RPMI7951 (cell line): ENCODE measurements around the gene PFN1. TPM values are rescaled to one million over a fixed set of nuclear protein-coding genes. Genes with fewer than 3 reads are reported as not detected.

Source experiments
- DNase-seq: peaks from one replicate; pipeline ENCODE4 v3.0.0-alpha.2; 2012; ENCODE audit warnings: low read depth
- total RNA-seq: library from RNA; depleted of rRNA; stranded (reverse); fragments of >200 nt; shearing (Covaris generic); gene quantifications from 2 replicates; pipeline ENCODE4 v1.2.3, GENCODE V29; 2014; rRNA removed

PFN1 gene
- total RNA-seq: 894 and 1,372 TPM in 2 replicates

DNA sequence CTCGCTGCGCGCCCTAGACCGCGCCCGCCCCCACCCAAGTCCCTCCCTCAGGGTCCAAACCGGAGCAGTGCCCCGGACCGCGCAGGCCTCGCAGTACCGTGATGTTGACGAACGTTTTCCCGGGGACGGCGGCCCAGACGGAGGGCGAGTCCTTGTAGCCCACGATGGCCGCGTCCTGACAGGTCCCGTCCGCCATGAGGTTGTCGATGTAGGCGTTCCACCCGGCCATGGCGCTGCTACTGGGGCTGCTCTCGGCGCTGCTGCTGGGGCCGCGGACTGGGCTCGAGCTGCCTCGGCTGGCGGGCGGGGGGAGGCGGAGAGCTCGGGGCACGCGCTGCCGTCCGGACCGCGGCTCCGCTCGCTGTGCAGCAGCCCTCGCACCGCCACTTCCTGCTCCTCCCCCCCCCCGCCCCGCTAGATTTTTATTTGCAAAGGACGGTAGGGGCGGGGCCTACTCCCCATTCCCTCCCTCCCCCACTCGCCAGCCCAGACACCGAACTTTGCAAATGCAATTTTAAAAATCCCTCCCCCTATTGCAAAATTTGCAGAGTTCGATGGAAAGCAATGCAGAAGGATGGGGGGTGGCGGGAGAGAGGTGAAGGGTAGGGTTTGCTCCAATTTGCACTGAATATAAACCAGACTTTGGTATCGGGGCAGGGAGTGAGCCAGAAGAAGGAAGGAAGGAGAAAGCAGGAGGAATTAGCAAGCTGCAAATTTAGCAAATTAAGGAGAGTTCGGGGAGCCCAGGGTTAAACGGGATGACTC lies at the start of gene PFN1:
TSS of gene PFN1 (minus strand) at position 365 of the 765 bp plus-strand sequence. CDS start at position 229, 136 bp downstream.
- DNase-seq: peak; percentile 88

DNA sequence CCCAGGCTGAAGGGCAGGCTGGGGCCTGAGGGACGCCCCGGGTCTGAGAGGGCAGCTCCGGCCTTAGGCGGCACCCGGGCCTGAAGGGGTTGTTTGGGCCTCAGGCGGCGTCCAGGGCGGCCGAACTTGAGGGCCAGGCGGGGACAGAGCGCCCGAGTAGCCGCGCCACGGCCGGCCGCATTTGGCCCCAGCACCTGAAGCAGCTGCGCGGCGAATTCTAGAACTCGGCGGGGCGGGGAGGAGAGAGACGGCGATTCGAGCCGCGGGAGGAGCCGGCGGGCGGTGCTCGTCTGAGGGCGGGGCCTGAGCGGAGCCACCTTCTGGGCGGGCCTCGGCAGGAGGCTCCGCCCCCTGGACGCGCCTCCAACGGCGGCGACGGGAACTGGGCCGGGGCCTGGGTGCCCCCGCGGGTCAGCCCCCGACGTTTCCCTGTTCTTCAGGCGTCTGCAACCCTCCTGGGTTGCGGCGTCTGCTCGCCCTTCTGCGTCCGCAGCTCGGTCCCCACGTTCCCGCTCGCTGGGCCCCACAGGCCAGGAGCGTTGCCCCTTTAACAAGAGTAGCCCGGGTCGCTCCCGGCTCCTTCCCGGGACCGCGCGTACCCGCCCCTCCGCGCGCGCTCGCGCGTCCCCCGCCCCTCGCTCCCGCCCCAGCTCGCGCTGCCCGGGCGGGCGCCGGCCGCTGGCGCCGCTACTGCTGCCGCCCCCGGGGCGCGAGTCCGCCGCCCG lies 49.1 kb upstream of the PFN1 start, which contains the start of the genes INCA1 and KIF1C:
TSS of gene INCA1 (minus strand) at position 221 of the 725 bp plus-strand sequence. CDS start 3,085 bp downstream, outside the sequence.
TSS of gene KIF1C (plus strand) at position 649 of the 725 bp plus-strand sequence. CDS start 2,297 bp downstream, outside the sequence.
- peak; percentile 83 for DNase-seq

GRCh38 chr17:4994081-4994595 lies 45.8 kb upstream of the PFN1 start:
- no peak for DNase-seq

DNA sequence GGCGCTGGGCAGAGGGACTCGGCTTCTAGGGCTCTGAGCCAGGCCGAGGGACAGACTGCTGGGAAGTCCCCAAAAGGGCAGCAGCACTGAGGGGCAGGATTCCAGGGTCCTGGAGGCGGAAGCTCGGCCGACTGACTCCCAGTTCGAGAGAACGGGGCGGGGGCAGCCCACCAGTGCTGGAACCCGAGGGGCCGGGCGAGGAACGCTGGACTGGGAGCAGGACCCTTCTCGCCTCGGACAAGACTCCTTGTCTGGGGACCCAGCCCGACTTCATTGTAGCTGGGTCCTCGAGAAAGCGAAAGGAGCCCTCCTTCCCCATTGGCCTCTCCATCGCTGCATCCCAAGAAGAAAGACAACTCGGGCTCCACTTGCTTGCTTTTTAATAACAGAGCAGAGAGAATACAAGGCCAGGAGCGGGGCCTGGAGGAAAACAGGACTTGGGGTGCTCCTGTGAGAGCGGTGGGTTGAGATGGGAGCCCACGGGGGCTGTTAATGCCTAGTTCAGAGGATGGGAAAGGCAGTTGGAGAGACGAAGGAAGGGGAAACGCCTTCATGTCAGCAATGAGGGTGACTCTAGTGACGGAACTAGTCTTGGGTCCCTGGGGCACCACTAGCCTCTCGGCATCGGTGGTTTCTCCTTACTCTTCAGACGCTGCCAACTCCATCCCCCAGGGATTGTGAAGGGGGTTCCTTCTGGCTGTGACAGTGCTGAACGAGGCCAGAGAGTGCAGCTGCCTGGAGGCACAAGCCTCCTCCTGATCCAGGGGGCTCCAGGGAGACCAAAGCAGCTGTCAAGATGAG lies 39.6 kb upstream of the PFN1 start:
- DNase-seq: no peak

GRCh38 chr17:4986951-4987766 lies 38.8 kb upstream of the PFN1 start, which contains the start of gene CAMTA2:
Gene CAMTA2, minus strand, starts transcription at chr17:4987675. Its CDS starts 1,453 bp downstream, at chr17:4986222.
- DNase-seq: peak; percentile 68

DNA sequence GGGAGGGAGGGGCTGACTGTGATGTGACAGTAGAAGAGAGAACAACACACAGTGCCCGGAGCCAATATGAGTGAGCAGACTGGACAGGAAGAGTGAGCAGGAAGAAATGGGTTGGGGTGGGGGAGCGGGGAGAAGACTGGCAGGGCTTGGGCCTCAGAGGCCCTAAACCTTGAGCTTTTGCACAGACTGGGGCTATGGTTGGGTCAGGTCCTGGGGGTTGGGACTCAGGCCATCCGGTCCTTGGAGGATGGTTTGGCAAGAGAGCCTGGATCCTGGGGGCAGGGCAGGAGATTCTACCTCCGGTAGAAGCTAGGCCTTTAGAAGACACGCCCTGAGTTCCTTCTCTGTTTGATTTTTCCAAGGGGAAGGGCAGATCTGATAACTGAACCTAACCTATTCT lies 38.1 kb upstream of the PFN1 start:
- DNase-seq: no peak

- no peak for DNase-seq
These were observed 34.0 kb upstream of the PFN1 start for GRCh38 chr17:4982305-4982704.

- peak; percentile 35 for DNase-seq
These were observed 32.4 kb upstream of the PFN1 start for GRCh38 chr17:4980644-4981216.

- DNase-seq: no peak
These were observed 30.4 kb upstream of the PFN1 start for GRCh38 chr17:4978726-4979125.

DNA sequence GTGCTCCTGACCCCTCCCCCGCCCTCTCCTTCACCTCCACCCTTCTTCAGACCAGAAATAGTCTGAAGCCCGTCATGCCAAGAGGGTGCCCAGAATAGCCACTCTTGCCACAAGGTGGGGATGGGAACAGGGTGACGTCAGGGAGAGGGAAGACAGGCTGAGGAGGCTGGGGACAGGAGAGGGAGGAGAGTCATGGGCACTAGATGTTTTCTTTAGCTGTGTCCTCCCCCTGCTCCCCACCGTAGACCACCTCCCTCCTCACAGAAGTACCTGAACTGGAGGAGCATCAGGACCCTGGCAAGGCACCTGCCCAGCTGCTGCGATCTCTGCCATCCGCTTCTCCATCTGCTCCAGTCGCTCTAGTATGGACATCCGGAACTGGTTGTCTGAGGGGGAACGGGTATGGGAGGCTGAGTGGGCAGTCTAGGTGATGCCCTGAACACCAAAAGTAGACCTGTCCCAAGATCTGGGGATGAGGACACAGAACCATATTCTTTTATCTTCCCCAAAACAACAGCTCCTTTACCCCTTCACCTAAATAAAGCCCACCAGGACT lies 25.9 kb upstream of the PFN1 start:
- no peak for DNase-seq

GRCh38 chr17:4973256-4974114 lies 25.2 kb upstream of the PFN1 start:
- DNase-seq: no peak

DNA sequence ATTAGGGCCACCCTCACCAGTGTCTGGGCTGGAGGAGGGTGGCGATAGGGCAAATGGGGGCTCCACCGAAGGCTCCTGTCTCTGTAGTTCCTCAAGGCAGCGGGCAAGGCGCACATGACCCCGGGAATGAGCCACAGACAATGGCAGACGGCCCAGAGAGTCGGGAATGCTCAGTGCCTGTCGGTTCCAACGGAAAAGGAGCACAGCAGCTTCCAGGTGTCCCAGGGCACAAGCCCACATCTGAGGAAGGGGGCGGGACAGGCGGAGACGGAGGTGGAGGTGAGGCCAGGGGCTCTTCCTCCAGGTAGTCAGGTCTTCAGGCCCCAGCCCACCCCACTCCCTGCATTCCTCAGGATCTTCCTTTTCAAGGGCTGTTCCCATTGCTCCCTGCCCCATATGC lies 24.4 kb upstream of the PFN1 start:
- DNase-seq: no peak

DNA sequence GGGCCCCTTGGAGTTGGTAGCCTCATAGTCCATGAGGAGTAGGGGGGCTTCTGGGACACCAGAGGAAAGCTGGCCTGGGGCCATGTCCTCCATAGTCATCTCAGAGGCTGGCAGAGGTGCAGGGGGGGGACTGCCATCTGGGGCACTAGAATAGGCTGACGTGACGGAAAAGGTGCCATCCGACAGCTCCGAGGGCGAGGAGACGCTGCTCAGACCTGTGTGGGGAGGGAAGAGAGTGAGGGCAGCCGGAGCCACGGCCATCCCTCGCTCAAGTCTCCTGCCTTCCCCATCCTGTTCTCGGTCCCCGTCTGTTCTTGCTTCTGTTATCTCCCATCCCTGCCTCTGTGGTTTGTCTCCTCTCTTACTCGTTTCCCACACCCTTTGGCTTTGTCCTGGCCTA lies 24.0 kb upstream of the PFN1 start:
- no peak for DNase-seq

GRCh38 chr17:4971826-4972225 lies 23.5 kb upstream of the PFN1 start:
- no peak for DNase-seq

DNA sequence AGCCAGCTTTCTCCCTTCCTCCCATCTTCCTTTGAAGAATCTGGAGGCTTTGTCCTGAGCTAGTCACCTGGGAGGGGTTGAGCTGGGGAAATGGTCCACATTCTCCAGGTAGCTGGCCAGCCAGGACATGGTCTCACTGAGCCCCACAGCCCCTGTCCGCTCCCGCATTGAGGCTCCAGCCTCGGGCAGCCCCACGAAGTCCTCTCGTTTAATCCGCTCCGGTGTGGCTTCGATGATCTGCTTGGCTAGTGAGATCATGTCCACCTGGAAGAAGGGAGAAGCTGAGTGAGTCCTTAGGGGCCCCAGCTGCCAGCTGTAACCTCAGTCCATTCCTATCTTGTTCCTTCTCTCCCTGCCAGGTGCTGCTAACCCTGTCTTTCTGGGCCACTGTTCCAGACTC lies 21.9 kb upstream of the PFN1 start:
- no peak for DNase-seq

GRCh38 chr17:4969551-4970173 lies 21.3 kb upstream of the PFN1 start:
- DNase-seq: no peak

DNA sequence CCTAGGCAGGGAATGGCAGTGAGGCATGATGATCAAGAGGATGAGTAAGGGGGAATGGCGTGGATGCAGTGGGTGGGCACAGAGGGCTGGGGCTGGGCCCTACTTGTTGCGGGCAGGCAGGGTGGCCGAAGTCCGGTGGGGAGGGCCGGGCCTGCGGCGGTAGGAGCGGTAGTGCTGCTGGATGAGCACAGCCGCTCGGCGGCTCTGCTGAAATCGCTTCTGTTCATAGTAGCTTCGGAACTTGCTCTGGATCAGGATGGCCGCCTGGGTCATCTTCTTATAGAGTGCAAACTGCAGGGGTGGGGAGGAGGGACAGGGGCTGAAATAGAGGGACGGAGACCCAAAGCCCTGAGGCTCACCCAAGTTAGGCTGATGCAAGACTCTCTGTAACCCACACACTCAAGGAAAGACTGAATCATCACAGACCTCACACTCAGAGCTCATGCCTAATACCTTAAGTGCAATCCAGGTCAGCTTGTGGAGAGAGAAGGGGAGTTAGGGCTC lies 20.8 kb upstream of the PFN1 start:
- peak; percentile 87 for DNase-seq

GRCh38 chr17:4968486-4969046 lies 20.2 kb upstream of the PFN1 start:
- no peak for DNase-seq
